Upper lobe of right lung (tissue), 1 donor: Measurements from ENCODE around the gene NCAPH2. TPM values are rescaled to one million over a fixed set of nuclear protein-coding genes. Genes with fewer than 3 reads are reported as not detected.

Experiments used
- ATAC-seq: fragments of 200-7000 bp; cut with Tn5 transposase; one replicate; pipeline ENCODE4 v1.9.1; 2020; ENCODE audit warnings: mild to moderate bottlenecking, moderate library complexity
- DNase-seq: peaks from one replicate; pipeline ENCODE4 v3.0.0-alpha.2; 2020
- H3K27ac ChIP-seq: fragments of 200-600 bp; one replicate; pipeline ENCODE4 v1.8.0; 2022
- H3K27me3 ChIP-seq: fragments of 200-600 bp; one replicate; pipeline ENCODE4 v1.8.0; 2022; ENCODE audit warnings: mild to moderate bottlenecking
- H3K36me3 ChIP-seq: fragments of 200-600 bp; one replicate; pipeline ENCODE4 v1.8.0; 2022
- H3K4me1 ChIP-seq: fragments of 200-600 bp; one replicate; pipeline ENCODE4 v1.8.0; 2022
- H3K4me3 ChIP-seq: fragments of 200-600 bp; one replicate; pipeline ENCODE4 v1.8.0; 2022; ENCODE audit warnings: mild to moderate bottlenecking
- H3K9me3 ChIP-seq: fragments of 200-600 bp; one replicate; pipeline ENCODE4 v1.8.0; 2022
- CTCF ChIP-seq: fragments of 200-600 bp; IDR thresholded peaks from one replicate; pipeline ENCODE4 v1.8.0; 2022; ENCODE audit warnings: antibody characterized with exemption
- intact Hi-C: fragments of 100-400 bp; cut with DNase I; formaldehyde crosslinking; loops from one replicate; pipeline ENCODE4 v1.11.0; 2022
- total RNA-seq: library from RNA; stranded (reverse); fragmentation: NEBNext Ultra II Directional; extraction: Animal tissue kit (Norgen Biotek cat#: 25700); gene quantifications from one replicate; pipeline ENCODE4 v1.2.1, GENCODE V29; 2021
- donor health status: DM: no; HTN: yes; CAD: no; lungs with severe emphysema.

NCAPH2 gene
- total RNA-seq, 1 donor from 2014 or later = 51.8 TPM

- H3K4me3 ChIP-seq = no peak overlapping the region
- no peaks in the 10 kb centered on the region for H3K9me3 ChIP-seq
- ATAC-seq = no peak
- H3K27ac ChIP-seq = no peak overlapping the region
- peaks cover 13% of the 10 kb centered on the region for H3K4me1 ChIP-seq
- peaks cover 29% of the 10 kb centered on the region for H3K36me3 ChIP-seq
- intact Hi-C loops = loop anchor here (10.0 kb wide), 1 partner anchor 238 kb away; the partner anchor contains the start of gene MAPK12
- no peak for TF ChIP-seq CTCF
- H3K27me3 ChIP-seq = no peaks in the 10 kb centered on the region
- no peak for DNase-seq
Measured at GRCh38 chr22:50502628-50503474, 5.2 kb upstream of the NCAPH2 start.

GRCh38 chr22:50503475-50504145, 4.4 kb upstream of the NCAPH2 start:
- Histone ChIP-seq H3K27me3 (no peaks in the 10 kb centered on the region), H3K4me1 (peaks cover 10% of the 10 kb centered on the region), H3K4me3 (no peak overlapping the region), H3K9me3 (no peaks in the 10 kb centered on the region), H3K36me3 (peaks cover 29% of the 10 kb centered on the region), H3K27ac (no peak overlapping the region)
- DNase-seq (no peak), ATAC-seq (no peak)
- no peak for TF ChIP-seq CTCF
- intact Hi-C loops = loop anchor here (10.0 kb wide), 1 partner anchor 239 kb away; the partner anchor contains the start of gene MAPK12

GRCh38 chr22:50504369-50505211, 3.4 kb upstream of the NCAPH2 start:
- intact Hi-C loops = loop anchor here (10.0 kb wide), 1 partner anchor 240 kb away; the partner anchor contains the start of gene MAPK12
- TF ChIP-seq CTCF = no peak
- no peak for DNase-seq
- Histone ChIP-seq H3K4me1 (peaks cover 17% of the 10 kb centered on the region), H3K27ac (no peak overlapping the region), H3K27me3 (no peaks in the 10 kb centered on the region), H3K36me3 (peaks cover 29% of the 10 kb centered on the region), H3K4me3 (no peak overlapping the region), H3K9me3 (no peaks in the 10 kb centered on the region)
- no peak for ATAC-seq

GRCh38 chr22:50505276-50505775, 2.7 kb upstream of the NCAPH2 start:
- no peaks in the 10 kb centered on the region for H3K9me3 ChIP-seq
- intact Hi-C loops = loop anchor here (10.0 kb wide), 1 partner anchor 241 kb away; the partner anchor contains the start of gene MAPK12
- no peak for DNase-seq
- H3K27me3 ChIP-seq = no peaks in the 10 kb centered on the region
- no peak overlapping the region for H3K27ac ChIP-seq
- no peak for TF ChIP-seq CTCF
- peaks cover 29% of the 10 kb centered on the region for H3K36me3 ChIP-seq
- peaks cover 17% of the 10 kb centered on the region for H3K4me1 ChIP-seq
- no peak overlapping the region for H3K4me3 ChIP-seq
- no peak for ATAC-seq
